GF-D8 (cell line): ENCODE data around the gene TMPRSS11E.
"Not testable (repeated sequence)": the region's sequence is repeated elsewhere in the genome, so short reads cannot be mapped to it uniquely, and the experiment has no call there.

Experiments
- DNase-seq: peaks from one replicate; lab custom pipeline; 2025; lab: John Stamatoyannopoulos, UW

The TMPRSS11E gene

GRCh38 chr4:68447201-68447600 lies at the start of gene TMPRSS11E:
TMPRSS11E (plus strand) TSS chr4:68447463; CDS start chr4:68447513, 50 bp downstream.
- DNase-seq = no peak

GRCh38 chr4:68399306-68399705 lies 48.0 kb upstream of the TMPRSS11E start:
- no peak for DNase-seq

- DNase-seq = no peak
Observed at GRCh38 chr4:68401231-68401630, 46.0 kb upstream of the TMPRSS11E start.

- no peak for DNase-seq
Observed at GRCh38 chr4:68404153-68404552, 43.1 kb upstream of the TMPRSS11E start.

- DNase-seq = not testable (repeated sequence)
Observed at GRCh38 chr4:68405718-68406478, 41.4 kb upstream of the TMPRSS11E start.

- no peak for DNase-seq
Observed at GRCh38 chr4:68406479-68406859, 40.8 kb upstream of the TMPRSS11E start.

GRCh38 chr4:68407015-68407867 lies 40.0 kb upstream of the TMPRSS11E start:
- not testable (repeated sequence) for DNase-seq

GRCh38 chr4:68407868-68408190 lies 39.4 kb upstream of the TMPRSS11E start:
- no peak for DNase-seq

- no peak for DNase-seq
Observed at GRCh38 chr4:68410149-68410548, 37.1 kb upstream of the TMPRSS11E start.

GRCh38 chr4:68410643-68411042 lies 36.6 kb upstream of the TMPRSS11E start:
- DNase-seq = no peak

GRCh38 chr4:68412031-68412430 lies 35.2 kb upstream of the TMPRSS11E start:
- DNase-seq = not testable (repeated sequence)

- no peak for DNase-seq
Observed at GRCh38 chr4:68416591-68416990, 30.7 kb upstream of the TMPRSS11E start.

- no peak for DNase-seq
Observed at GRCh38 chr4:68426516-68426915, 20.7 kb upstream of the TMPRSS11E start.

- no peak for DNase-seq
Observed at GRCh38 chr4:68430337-68430736, 16.9 kb upstream of the TMPRSS11E start.

- DNase-seq = no peak
Observed at GRCh38 chr4:68432320-68432719, 14.9 kb upstream of the TMPRSS11E start.

- no peak for DNase-seq
Observed at GRCh38 chr4:68433582-68433981, 13.7 kb upstream of the TMPRSS11E start.

GRCh38 chr4:68434277-68434676 lies 13.0 kb upstream of the TMPRSS11E start:
- DNase-seq = no peak

GRCh38 chr4:68434836-68435235 lies 12.4 kb upstream of the TMPRSS11E start:
- DNase-seq = no peak

- no peak for DNase-seq
Observed at GRCh38 chr4:68445111-68445510, 2.2 kb upstream of the TMPRSS11E start.

GRCh38 chr4:68451246-68452211 lies 4.3 kb downstream of the TMPRSS11E start:
- no peak for DNase-seq

- no peak for DNase-seq
Observed at GRCh38 chr4:68460085-68460484, 12.8 kb downstream of the TMPRSS11E start.

GRCh38 chr4:68461790-68462189 lies 14.5 kb downstream of the TMPRSS11E start:
- no peak for DNase-seq
